Activated CD4-positive, alpha-beta T cell treated with anti-CD3 and anti-CD28 coated beads, Interleukin-2, amount 10 ng/mL, durations not matched to agents 7 days and 5 days (primary cell): ENCODE data around the gene ACBD6. TPM values are rescaled to one million over a fixed set of nuclear protein-coding genes. Genes with fewer than 3 reads are reported as not detected.
"Not testable (repeated sequence)": the region's sequence is repeated elsewhere in the genome, so short reads cannot be mapped to it uniquely, and the experiment has no call there.

Experiments
- CTCF ChIA-PET: fragments of 350-600 bp; sonication (Branson Sonifier 250); formaldehyde crosslinking; loops from one replicate; lab custom pipeline; 2021; ENCODE audit warnings: antibody characterized with exemption; lab: Charles Lee
- POLR2A ChIA-PET: fragments of 350-600 bp; sonication (Branson Sonifier 250); formaldehyde crosslinking; loops from one replicate; lab custom pipeline; 2021; ENCODE audit warnings: antibody characterized with exemption; lab: Charles Lee
- DNase-seq: peaks from one replicate; pipeline ENCODE4 v3.0.0-alpha.2; 2020
- H3K27ac Mint-ChIP-seq: one replicate; pipeline ENCODE4 v1.8.0; 2021; ENCODE audit warnings: mild to moderate bottlenecking, moderate library complexity, mixed read lengths
- H3K27me3 Mint-ChIP-seq: one replicate; pipeline ENCODE4 v1.8.0; 2021; ENCODE audit warnings: mixed read lengths
- H3K36me3 Mint-ChIP-seq: one replicate; pipeline ENCODE4 v1.8.0; 2021; ENCODE audit warnings: low read depth, mixed read lengths
- H3K4me1 Mint-ChIP-seq: one replicate; pipeline ENCODE4 v1.8.0; 2021; ENCODE audit warnings: mixed read lengths
- H3K4me3 Mint-ChIP-seq: one replicate; pipeline ENCODE4 v1.8.0; 2021; ENCODE audit warnings: mild to moderate bottlenecking, moderate library complexity, mixed read lengths
- H3K9me3 Mint-ChIP-seq: one replicate; pipeline ENCODE4 v1.8.0; 2021; ENCODE audit warnings: mixed read lengths
- total RNA-seq, 2 experiments: library from RNA; stranded (reverse); gene quantifications; one replicate each; pipeline ENCODE4 v1.2.3, GENCODE V29; 2021

The ACBD6 gene
- total RNA-seq = 10 to 100 TPM; 39.9 to 40.8 TPM

- CTCF ChIA-PET = interaction anchor here (1.0 to 2.0 kb wide), 8 partner anchors 9 to 642 kb away, joined by 3 to 7 read pairs (median 4); partner anchors contain the start of gene XPR1
- peak within 1 kb of the TSS; percentile 95 for H3K4me3 Mint-ChIP-seq
- H3K9me3 Mint-ChIP-seq = no peaks in the 10 kb centered on the region
Measured at GRCh38 chr1:180502361-180503279, at the start of gene ACBD6. Gene ACBD6, minus strand, starts transcription at chr1:180502577. Its CDS starts 311 bp downstream, at chr1:180502266.

GRCh38 chr1:180551997-180552396 is 49.6 kb upstream of the ACBD6 start:
- POLR2A ChIA-PET = no interaction called here
- Mint-ChIP-seq H3K27me3 (peaks cover 2% of the 10 kb centered on the region), H3K36me3 (no peaks in the 10 kb centered on the region), H3K9me3 (no peaks in the 10 kb centered on the region), H3K27ac (no peak overlapping the region), H3K4me3 (no peak overlapping the region), H3K4me1 (no peaks in the 10 kb centered on the region)
- CTCF ChIA-PET = no interaction called here
- no peak for DNase-seq

More at GRCh38 chr1:180502361-180503279, at the start of gene ACBD6:
- Mint-ChIP-seq H3K27me3 (peaks cover 2% of the 10 kb centered on the region), H3K4me1 (peaks cover 37% of the 10 kb centered on the region), H3K36me3 (peaks cover 11% of the 10 kb centered on the region), H3K27ac (peak within 1 kb of the TSS; percentile 98)
- peak; percentile 88 for DNase-seq
- POLR2A ChIA-PET = no interaction called here

- ChIA-PET CTCF (interaction anchor here (0.6 kb wide), 1 partner anchor 21 kb away, joined by 3 read pairs; no protein-coding TSS in a partner anchor), POLR2A (no interaction called here)
- H3K9me3 Mint-ChIP-seq = no peaks in the 10 kb centered on the region
- no peaks in the 10 kb centered on the region for H3K36me3 Mint-ChIP-seq
- H3K27ac Mint-ChIP-seq = no peak overlapping the region
- no peaks in the 10 kb centered on the region for H3K4me1 Mint-ChIP-seq
- DNase-seq = no peak
- H3K27me3 Mint-ChIP-seq = peaks cover 2% of the 10 kb centered on the region
- H3K4me3 Mint-ChIP-seq = no peak overlapping the region
Measured at GRCh38 chr1:180550241-180550640, 47.9 kb upstream of the ACBD6 start.

GRCh38 chr1:180549770-180550169 is 47.4 kb upstream of the ACBD6 start:
- not testable (repeated sequence) for H3K4me1 Mint-ChIP-seq, H3K36me3 Mint-ChIP-seq, H3K4me3 Mint-ChIP-seq, H3K27me3 Mint-ChIP-seq, H3K27ac Mint-ChIP-seq, DNase-seq, H3K9me3 Mint-ChIP-seq
- ChIA-PET CTCF (interaction anchor here (0.6 kb wide), 1 partner anchor 22 kb away, joined by 3 read pairs; no protein-coding TSS in a partner anchor), POLR2A (interaction anchor here (0.7 kb wide), 1 partner anchor 315 kb away, joined by 6 read pairs; no protein-coding TSS in a partner anchor)

GRCh38 chr1:180548686-180549317 is 46.4 kb upstream of the ACBD6 start:
- Mint-ChIP-seq H3K27ac (no peak overlapping the region), H3K4me3 (no peak overlapping the region), H3K4me1 (no peaks in the 10 kb centered on the region), H3K36me3 (no peaks in the 10 kb centered on the region), H3K9me3 (no peaks in the 10 kb centered on the region), H3K27me3 (peaks cover 2% of the 10 kb centered on the region)
- POLR2A ChIA-PET = interaction anchor here (0.7 kb wide), 1 partner anchor 316 kb away, joined by 6 read pairs; no protein-coding TSS in a partner anchor
- CTCF ChIA-PET = interaction anchor here (1.4 kb wide), 1 partner anchor 12 kb away, joined by 7 read pairs; no protein-coding TSS in a partner anchor
- no peak for DNase-seq

- ChIA-PET POLR2A (no interaction called here), CTCF (interaction anchor here (0.8 kb wide), 1 partner anchor 11 kb away, joined by 3 read pairs; no protein-coding TSS in a partner anchor)
- no peaks in the 10 kb centered on the region for H3K36me3 Mint-ChIP-seq
- H3K4me1 Mint-ChIP-seq = no peaks in the 10 kb centered on the region
- H3K4me3 Mint-ChIP-seq = no peak overlapping the region
- H3K9me3 Mint-ChIP-seq = no peaks in the 10 kb centered on the region
- no peak for DNase-seq
- no peak overlapping the region for H3K27ac Mint-ChIP-seq
- peaks cover 5% of the 10 kb centered on the region for H3K27me3 Mint-ChIP-seq
Measured at GRCh38 chr1:180545991-180546390, 43.6 kb upstream of the ACBD6 start.

- DNase-seq = no peak
- Mint-ChIP-seq H3K9me3 (no peaks in the 10 kb centered on the region), H3K36me3 (no peaks in the 10 kb centered on the region), H3K27me3 (peaks cover 5% of the 10 kb centered on the region), H3K4me3 (no peak overlapping the region), H3K4me1 (no peaks in the 10 kb centered on the region), H3K27ac (no peak overlapping the region)
- POLR2A ChIA-PET = no interaction called here
- CTCF ChIA-PET = no interaction called here
Measured at GRCh38 chr1:180544050-180544449, 41.7 kb upstream of the ACBD6 start.

GRCh38 chr1:180542838-180543145 is 40.4 kb upstream of the ACBD6 start:
- no peak overlapping the region for H3K4me3 Mint-ChIP-seq
- H3K9me3 Mint-ChIP-seq = no peaks in the 10 kb centered on the region
- ChIA-PET POLR2A (no interaction called here), CTCF (no interaction called here)
- H3K27me3 Mint-ChIP-seq = peaks cover 7% of the 10 kb centered on the region
- no peaks in the 10 kb centered on the region for H3K36me3 Mint-ChIP-seq
- DNase-seq = no peak
- H3K27ac Mint-ChIP-seq = no peak overlapping the region
- no peaks in the 10 kb centered on the region for H3K4me1 Mint-ChIP-seq

GRCh38 chr1:180542113-180542837 is 39.9 kb upstream of the ACBD6 start:
- H3K27ac Mint-ChIP-seq = no peak overlapping the region
- H3K4me3 Mint-ChIP-seq = no peak overlapping the region
- H3K4me1 Mint-ChIP-seq = no peaks in the 10 kb centered on the region
- ChIA-PET CTCF (no interaction called here), POLR2A (no interaction called here)
- no peaks in the 10 kb centered on the region for H3K36me3 Mint-ChIP-seq
- no peaks in the 10 kb centered on the region for H3K9me3 Mint-ChIP-seq
- peaks cover 7% of the 10 kb centered on the region for H3K27me3 Mint-ChIP-seq
- no peak for DNase-seq

GRCh38 chr1:180540697-180541594 is 38.6 kb upstream of the ACBD6 start:
- H3K27me3 Mint-ChIP-seq = peaks cover 11% of the 10 kb centered on the region
- ChIA-PET POLR2A (no interaction called here), CTCF (no interaction called here)
- H3K4me1 Mint-ChIP-seq = no peaks in the 10 kb centered on the region
- no peaks in the 10 kb centered on the region for H3K9me3 Mint-ChIP-seq
- no peak overlapping the region for H3K27ac Mint-ChIP-seq
- H3K36me3 Mint-ChIP-seq = no peaks in the 10 kb centered on the region
- DNase-seq = no peak
- no peak overlapping the region for H3K4me3 Mint-ChIP-seq

GRCh38 chr1:180539136-180539535 is 36.8 kb upstream of the ACBD6 start:
- Mint-ChIP-seq H3K4me3 (no peak overlapping the region), H3K4me1 (no peaks in the 10 kb centered on the region), H3K27ac (no peak overlapping the region), H3K36me3 (no peaks in the 10 kb centered on the region), H3K9me3 (no peaks in the 10 kb centered on the region), H3K27me3 (peaks cover 14% of the 10 kb centered on the region)
- POLR2A ChIA-PET = no interaction called here
- CTCF ChIA-PET = interaction anchor here (0.8 to 1.8 kb wide), 3 partner anchors 9 to 343 kb away, joined by 3 read pairs; no protein-coding TSS in a partner anchor
- no peak for DNase-seq
